HEK293T (cell line): Measurements from ENCODE around the gene AGBL5.

Source experiments
- CTBP1 ChIP-seq: fragments of 450-650 bp; IDR thresholded peaks from 2 replicates; pipeline ENCODE4 v1.6.1; 2016; ENCODE audit warnings: borderline replicate concordance
- ELF4 ChIP-seq: fragments of 450-650 bp; IDR thresholded peaks from 2 replicates; pipeline ENCODE4 v1.6.1; 2017; ENCODE audit warnings: antibody characterized with exemption
- FOXA1 ChIP-seq: fragments of 450-650 bp; IDR thresholded peaks from 2 replicates; pipeline ENCODE4 v1.6.1; 2016; ENCODE audit warnings: mild to moderate bottlenecking
- FOXK2 ChIP-seq: fragments of 450-650 bp; IDR thresholded peaks from 2 replicates; pipeline ENCODE4 v1.6.1; 2016; ENCODE audit warnings: mild to moderate bottlenecking
- HDGF ChIP-seq: fragments of 450-650 bp; IDR thresholded peaks from 2 replicates; pipeline ENCODE4 v1.6.1; 2017; ENCODE audit warnings: antibody characterized with exemption, borderline replicate concordance
- LEF1 ChIP-seq: fragments of 450-650 bp; IDR thresholded peaks from 2 replicates; pipeline ENCODE4 v1.6.1; 2017; ENCODE audit warnings: mild to moderate bottlenecking, borderline replicate concordance
- NFRKB ChIP-seq: fragments of 450-650 bp; IDR thresholded peaks from 2 replicates; pipeline ENCODE4 v1.6.1; 2016; ENCODE audit warnings: mild to moderate bottlenecking, moderate library complexity
- SUZ12 ChIP-seq: fragments of 450-650 bp; IDR thresholded peaks from 2 replicates; pipeline ENCODE4 v1.6.1; 2016; ENCODE audit warnings: mild to moderate bottlenecking

GRCh38 chr2:27040282-27040681 lies 11.2 kb upstream of the AGBL5 start:
- no peak for TF ChIP-seq HDGF
- TF ChIP-seq LEF1 = no peak
- TF ChIP-seq FOXA1 = no peak
- TF ChIP-seq FOXK2 = no peak
- no peak for TF ChIP-seq SUZ12
- TF ChIP-seq NFRKB = no peak
- no peak for TF ChIP-seq ELF4
- no peak for TF ChIP-seq CTBP1
